ENCODE data around the gene IL34.

GRCh38 chr16:70665806-70666735 lies 19.7 kb downstream of the IL34 start:
- TF ChIP-seq CTCF (optimal IDR thresholded peaks at IDR 0.05 in 1 of 3, IDR thresholded peaks at IDR 0.05 in 1 of 3, conservative IDR thresholded peaks at IDR 0.05 in 1 of 3; ENCODE audit: extremely low read depth in 1 of 3, insufficient read depth in 2 of 3, low read length in 3 of 3) (no peak), EZH2 (IDR thresholded peaks at IDR 0.05; ENCODE audit: low read length) (no peak)
